Natural killer cell (primary cell): ENCODE results near the gene GDPD4. TPM values are rescaled to one million over a fixed set of nuclear protein-coding genes. Genes with fewer than 3 reads are reported as not detected.

Experiments
- ATAC-seq, 3 donors: fragments of 150-1000 bp in 2 of 3; fragments of 200-7000 bp in 1 of 3; cut with Tn5 transposase; 1 replicate in 1 of 3; 2 replicates in 2 of 3; pipeline ENCODE4 v1.10.0; 2021; ENCODE audit warnings: mild to moderate bottlenecking in 2 of 3, moderate library complexity in 2 of 3
- DNase-seq, 2 donors: peaks; one replicate each; pipeline versions ENCODE4 v3.0.0 to v3.0.0-alpha.2; 2013 to 2021; ENCODE audit warnings: mixed read lengths in 1 of 2
- H3K27ac ChIP-seq: one replicate; pipeline ENCODE4 v1.5.1; 2013; ENCODE audit warnings: mild to moderate bottlenecking, low read length
- H3K27me3 ChIP-seq: one replicate; pipeline ENCODE4 v1.6.1; 2013; ENCODE audit warnings: low read length; ENCODE audit not compliant: control insufficient read depth, insufficient read depth
- H3K36me3 ChIP-seq: one replicate; pipeline ENCODE4 v1.6.1; 2013; ENCODE audit warnings: low read length; ENCODE audit not compliant: control insufficient read depth, insufficient read depth
- H3K4me1 ChIP-seq: one replicate; pipeline ENCODE4 v1.6.1; 2013; ENCODE audit warnings: low read length; ENCODE audit not compliant: control insufficient read depth, insufficient read depth
- H3K4me3 ChIP-seq: one replicate; pipeline ENCODE4 v1.5.1; 2013; ENCODE audit warnings: low read length
- H3K9me3 ChIP-seq: one replicate; pipeline ENCODE4 v1.6.1; 2013; ENCODE audit warnings: low read length; ENCODE audit not compliant: control insufficient read depth, insufficient read depth
- H3K27ac Mint-ChIP-seq, 2 donors: one replicate each; pipeline ENCODE4 v1.8.0; 2022; ENCODE audit warnings: mild to moderate bottlenecking in 2 of 2, mixed read lengths in 2 of 2, moderate library complexity in 1 of 2
- H3K27me3 Mint-ChIP-seq, 2 donors: one replicate each; pipeline ENCODE4 v1.8.0; 2022; ENCODE audit warnings: low read depth in 2 of 2, mixed read lengths in 2 of 2
- H3K36me3 Mint-ChIP-seq: one replicate; pipeline ENCODE4 v1.8.0; 2022; ENCODE audit warnings: mixed read lengths
- H3K4me1 Mint-ChIP-seq, 2 donors: one replicate each; pipeline ENCODE4 v1.8.0; 2022; ENCODE audit warnings: mixed read lengths in 2 of 2
- H3K4me3 Mint-ChIP-seq: one replicate; pipeline ENCODE4 v1.8.0; 2022; ENCODE audit warnings: mild to moderate bottlenecking, moderate library complexity, mixed read lengths
- H3K9me3 Mint-ChIP-seq, 2 donors: one replicate each; pipeline ENCODE4 v1.8.0; 2022; ENCODE audit warnings: mixed read lengths in 2 of 2
- whole genome bisulfite sequencing: methylation state at CpG from one replicate; pipeline ENCODE4 v1.1.7; 2013; ENCODE audit warnings: missing lambda C conversion rate; ENCODE audit not compliant: insufficient coverage; 5-methylcytosine and 5-hydroxymethylcytosine counted together
- intact Hi-C: fragments of 100-400 bp; cut with micrococcal nuclease; formaldehyde crosslinking; loops from one replicate; pipeline ENCODE4 v1.14.2; 2022
- total RNA-seq, 4 donors: library from RNA; stranded (reverse); fragments of 120-200 nt in 1 of 4; gene quantifications; one replicate each; pipeline versions ENCODE4 v1.2.3 to v1.2.4, GENCODE V29; 2013 to 2022
- TF ChIP-seq, protein P1 (sequence below): fragments of 200-600 bp; IDR thresholded peaks from one replicate; pipeline ENCODE4 v1.8.0; 2022; ENCODE audit warnings: antibody characterized with exemption

The GDPD4 gene
- total RNA-seq, 3 donors from 2014 or later (not counting 1 experiment from before 2014, with no cell fraction given), result not detected

DNA sequence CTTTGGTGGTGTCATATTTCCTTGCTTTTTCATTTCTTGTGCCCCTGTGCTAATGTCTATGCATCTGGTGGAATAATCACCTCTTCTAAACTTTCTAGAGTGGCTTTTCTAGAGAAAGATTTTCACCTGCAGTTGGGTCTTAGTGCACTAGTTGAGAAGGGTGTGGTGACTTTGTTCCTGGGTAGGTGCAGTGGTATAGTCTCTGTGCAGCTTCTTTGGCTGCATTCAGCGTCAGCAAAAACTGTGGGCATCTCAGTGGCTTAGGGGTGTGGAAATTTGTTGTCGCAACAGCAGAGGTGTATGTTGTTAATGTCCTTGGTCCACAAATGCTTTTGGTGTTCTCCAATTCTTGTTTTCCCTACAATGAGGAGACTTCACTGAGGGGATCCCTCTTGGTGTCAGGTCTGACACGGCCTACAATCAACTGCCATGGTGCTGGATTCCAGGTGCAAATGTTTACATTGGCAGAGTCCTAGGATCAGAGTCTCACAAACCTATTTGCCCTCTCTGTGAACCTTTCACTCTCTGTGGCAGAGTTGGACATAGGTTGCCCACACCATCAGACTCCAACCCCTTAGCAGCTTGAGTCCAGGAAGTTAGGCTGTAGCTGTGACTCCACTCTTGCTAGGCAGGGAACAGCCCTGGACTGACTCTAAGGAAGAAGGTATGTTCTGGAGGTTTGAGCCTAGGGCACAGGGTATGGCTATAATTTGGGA lies 48.8 kb downstream of the GDPD4 start:
- no peaks in the 10 kb centered on the region for H3K27me3 ChIP-seq
- intact Hi-C loops, result no loop called here
- no peak overlapping the region for H3K27ac Mint-ChIP-seq
- no peaks in the 10 kb centered on the region for H3K9me3 ChIP-seq
- peaks cover 2 to 6% of the 10 kb centered on the region in 2 donors for H3K27me3 Mint-ChIP-seq
- WGBS, result 91% methylated on average over 3 of the region's 3 CpGs
- no peaks in the 10 kb centered on the region for H3K36me3 ChIP-seq
- no peak overlapping the region for H3K27ac ChIP-seq
- no peak overlapping the region for H3K4me3 Mint-ChIP-seq
- H3K9me3 Mint-ChIP-seq, result no peaks in the 10 kb centered on the region
- TF ChIP-seq, protein P1, sequence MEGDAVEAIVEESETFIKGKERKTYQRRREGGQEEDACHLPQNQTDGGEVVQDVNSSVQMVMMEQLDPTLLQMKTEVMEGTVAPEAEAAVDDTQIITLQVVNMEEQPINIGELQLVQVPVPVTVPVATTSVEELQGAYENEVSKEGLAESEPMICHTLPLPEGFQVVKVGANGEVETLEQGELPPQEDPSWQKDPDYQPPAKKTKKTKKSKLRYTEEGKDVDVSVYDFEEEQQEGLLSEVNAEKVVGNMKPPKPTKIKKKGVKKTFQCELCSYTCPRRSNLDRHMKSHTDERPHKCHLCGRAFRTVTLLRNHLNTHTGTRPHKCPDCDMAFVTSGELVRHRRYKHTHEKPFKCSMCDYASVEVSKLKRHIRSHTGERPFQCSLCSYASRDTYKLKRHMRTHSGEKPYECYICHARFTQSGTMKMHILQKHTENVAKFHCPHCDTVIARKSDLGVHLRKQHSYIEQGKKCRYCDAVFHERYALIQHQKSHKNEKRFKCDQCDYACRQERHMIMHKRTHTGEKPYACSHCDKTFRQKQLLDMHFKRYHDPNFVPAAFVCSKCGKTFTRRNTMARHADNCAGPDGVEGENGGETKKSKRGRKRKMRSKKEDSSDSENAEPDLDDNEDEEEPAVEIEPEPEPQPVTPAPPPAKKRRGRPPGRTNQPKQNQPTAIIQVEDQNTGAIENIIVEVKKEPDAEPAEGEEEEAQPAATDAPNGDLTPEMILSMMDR, result no peak
- ATAC-seq (no peak), DNase-seq (no peak)
- no peaks in the 10 kb centered on the region for H3K4me1 Mint-ChIP-seq
- peaks cover 7% of the 10 kb centered on the region for H3K36me3 Mint-ChIP-seq
- H3K4me3 ChIP-seq, result no peak overlapping the region
- no peaks in the 10 kb centered on the region for H3K4me1 ChIP-seq

DNA sequence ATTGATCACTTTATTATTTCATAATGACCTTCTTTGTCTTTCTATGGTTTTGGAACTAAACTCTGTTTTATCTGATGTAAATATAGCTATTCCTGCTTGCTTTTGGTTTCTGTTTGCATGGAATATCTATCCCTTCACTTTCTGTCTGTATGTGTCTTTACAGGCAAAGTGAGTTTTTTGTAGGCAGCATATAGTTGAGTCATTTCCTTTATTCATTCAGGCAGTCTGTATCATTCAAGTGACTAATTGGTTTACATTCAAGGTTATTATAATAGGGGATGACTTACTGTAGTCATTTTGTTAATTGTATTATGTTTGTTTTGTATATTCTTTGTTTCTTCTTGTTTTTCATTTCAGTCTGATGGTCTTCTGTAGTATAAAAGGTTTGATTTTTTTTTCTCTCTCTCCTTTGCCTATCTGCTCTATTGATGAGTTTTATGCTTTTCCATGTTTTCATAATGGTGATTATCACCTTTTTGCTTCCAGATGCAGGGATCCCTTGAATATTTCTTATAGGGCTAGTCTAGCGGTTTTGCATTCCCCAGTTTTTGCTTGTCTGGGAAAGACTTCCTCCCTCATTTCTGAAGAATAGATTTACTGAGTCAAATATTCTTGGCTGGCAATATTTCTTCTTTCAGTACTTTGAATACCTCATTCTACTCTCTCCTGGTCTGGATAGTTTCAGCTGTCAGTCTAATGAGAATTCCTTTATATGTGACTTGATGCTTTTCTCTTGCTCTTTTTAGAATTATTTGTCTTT lies 50.4 kb downstream of the GDPD4 start:
- H3K9me3 Mint-ChIP-seq, result no peaks in the 10 kb centered on the region
- ATAC-seq (no peak), DNase-seq (no peak)
- no peak overlapping the region for H3K4me3 Mint-ChIP-seq
- H3K27ac Mint-ChIP-seq, result no peak overlapping the region
- Histone ChIP-seq H3K4me1 (no peaks in the 10 kb centered on the region), H3K27me3 (no peaks in the 10 kb centered on the region), H3K36me3 (no peaks in the 10 kb centered on the region), H3K27ac (no peak overlapping the region), H3K9me3 (no peaks in the 10 kb centered on the region), H3K4me3 (no peak overlapping the region)
- intact Hi-C loops, result no loop called here
- no peaks in the 10 kb centered on the region for H3K4me1 Mint-ChIP-seq
- H3K36me3 Mint-ChIP-seq, result peaks cover 7% of the 10 kb centered on the region
- TF ChIP-seq, protein P1, result no peak
- H3K27me3 Mint-ChIP-seq, result no peaks in the 10 kb centered on the region
- 91% methylated on average over 1 of the region's 1 CpG for WGBS

DNA sequence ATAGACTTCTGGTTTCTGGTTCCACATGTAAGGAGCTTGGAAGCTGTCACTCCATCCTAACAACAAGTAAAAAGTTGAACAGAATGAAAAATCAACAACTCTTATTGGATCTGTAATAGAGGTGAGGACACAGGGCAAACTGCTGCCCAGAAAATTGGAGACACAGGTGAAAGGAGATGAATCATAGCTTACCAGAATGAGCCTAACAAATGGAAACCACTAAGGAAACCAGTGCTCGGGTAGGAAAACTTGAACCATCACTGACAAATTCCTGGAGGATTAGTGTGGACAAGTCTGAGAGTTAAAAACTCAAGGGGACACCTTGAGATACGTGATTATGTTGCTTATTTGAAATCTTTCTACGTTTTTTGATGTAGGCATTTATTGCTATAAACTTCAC lies 52.1 kb downstream of the GDPD4 start:
- no peak for DNase-seq
- TF ChIP-seq, protein P1, result no peak
- no peaks in the 10 kb centered on the region for H3K9me3 ChIP-seq
- no peaks in the 10 kb centered on the region for H3K27me3 Mint-ChIP-seq
- no peaks in the 10 kb centered on the region for H3K9me3 Mint-ChIP-seq
- no peaks in the 10 kb centered on the region for H3K36me3 ChIP-seq
- H3K4me1 ChIP-seq, result no peaks in the 10 kb centered on the region
- 97% methylated on average over 2 of the region's 3 CpGs for WGBS
- intact Hi-C loops, result no loop called here
- H3K27ac ChIP-seq, result no peak overlapping the region
- H3K27me3 ChIP-seq, result no peaks in the 10 kb centered on the region
- H3K27ac Mint-ChIP-seq, result no peak overlapping the region
- H3K4me1 Mint-ChIP-seq, result no peaks in the 10 kb centered on the region
- no peak overlapping the region for H3K4me3 ChIP-seq
- no peak overlapping the region for H3K4me3 Mint-ChIP-seq
- peaks cover 7% of the 10 kb centered on the region for H3K36me3 Mint-ChIP-seq
- ATAC-seq, result no peak
